HG03442 (cell line): ENCODE results near the gene OR10J4.
"Not testable (repeated sequence)": the region's sequence is repeated elsewhere in the genome, so short reads cannot be mapped to it uniquely, and the experiment has no call there.

Experiments used
- ATAC-seq: cut with Tn5 transposase; IDR thresholded peaks from one replicate; pipeline ENCODE4 v1.9.1; 2021; ENCODE audit warnings: mild to moderate bottlenecking, moderate library complexity; ENCODE audit not compliant: unreplicated experiment

The OR10J4 gene

DNA sequence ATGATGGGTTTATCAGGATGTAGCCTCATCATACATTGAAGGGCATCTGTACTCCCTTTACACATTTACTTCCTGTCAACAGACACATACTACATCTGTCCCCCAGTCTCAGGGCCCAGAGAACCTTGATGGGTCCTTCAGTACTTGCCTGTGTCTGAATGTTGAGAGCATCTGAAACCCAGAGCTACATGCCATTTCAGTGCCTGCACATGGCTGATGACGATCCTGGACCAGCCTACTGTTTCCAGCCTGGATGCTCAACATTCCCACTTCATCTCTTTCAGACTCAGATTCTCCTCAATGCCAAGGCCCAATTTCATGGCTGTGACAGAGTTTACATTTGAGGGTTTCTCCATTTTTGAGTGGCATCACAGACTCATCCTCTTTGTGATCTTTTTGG lies at the start of gene OR10J4:
OR10J4 (plus strand) TSS at position 301 of the 400 bp plus-strand sequence.
- no peak for ATAC-seq

DNA sequence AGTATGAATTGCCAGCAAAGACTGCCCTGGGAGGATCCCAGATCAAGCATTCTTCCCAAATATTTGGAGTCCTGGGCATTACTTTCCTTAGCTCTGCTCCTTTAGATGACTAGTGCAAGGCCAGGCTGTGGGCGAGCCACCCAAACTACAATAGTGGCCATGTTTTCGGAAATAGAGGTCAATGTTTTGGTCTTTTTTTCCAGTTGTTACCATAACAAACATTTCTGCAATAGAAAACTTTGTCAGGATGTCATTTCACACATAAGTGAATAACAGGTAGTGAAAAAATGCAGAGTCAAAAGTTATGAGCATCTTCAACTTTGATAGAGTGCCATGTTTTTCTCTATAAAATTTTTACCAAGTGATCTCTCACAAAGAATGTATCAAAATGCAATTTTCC lies 25.2 kb upstream of the OR10J4 start:
- ATAC-seq: no peak

DNA sequence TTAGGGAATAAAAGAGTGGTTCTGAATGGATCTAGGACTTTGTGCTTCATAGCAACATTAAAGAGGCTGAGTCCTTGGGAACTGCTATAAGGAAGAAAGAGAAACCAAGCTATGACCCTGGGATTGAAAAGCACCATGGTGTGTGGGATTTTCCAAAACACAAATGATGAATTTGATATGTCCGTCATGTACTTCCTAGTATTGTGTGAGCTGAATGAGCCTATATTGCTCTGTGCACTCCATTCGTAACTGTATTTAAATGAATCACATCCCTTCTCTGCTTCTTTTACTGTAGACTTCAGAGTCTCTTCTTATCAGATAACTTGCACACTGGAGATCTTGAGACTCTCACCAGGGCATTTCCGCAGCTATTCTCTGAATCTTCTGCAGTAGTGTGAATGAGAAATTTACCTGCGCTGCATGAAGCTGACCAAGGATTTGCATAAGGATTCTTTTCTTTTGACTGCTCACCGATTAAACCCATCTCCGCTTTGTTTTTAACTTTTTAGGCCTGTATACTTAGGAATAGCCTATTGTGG lies 23.1 kb upstream of the OR10J4 start:
- ATAC-seq: no peak

DNA sequence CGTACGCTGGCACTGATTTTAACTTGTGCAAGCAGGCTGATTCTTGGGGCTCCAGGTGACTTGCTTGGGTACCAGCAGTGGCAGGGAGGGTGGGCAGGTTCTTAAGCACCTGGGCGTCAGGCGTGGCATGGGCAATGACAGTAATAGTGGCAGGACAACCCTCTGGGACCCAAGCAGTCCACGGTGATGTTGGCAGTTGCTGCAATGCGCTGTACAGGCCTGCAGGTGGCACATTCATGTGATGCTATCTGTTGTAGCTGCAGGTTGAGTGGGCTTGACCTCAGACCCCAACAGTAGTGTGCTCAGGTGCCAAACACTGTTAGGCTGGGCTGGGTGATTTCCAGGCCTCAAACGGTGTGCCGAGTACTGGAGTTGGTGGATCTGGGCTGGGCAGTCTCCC lies 10.2 kb upstream of the OR10J4 start:
- no peak for ATAC-seq

DNA sequence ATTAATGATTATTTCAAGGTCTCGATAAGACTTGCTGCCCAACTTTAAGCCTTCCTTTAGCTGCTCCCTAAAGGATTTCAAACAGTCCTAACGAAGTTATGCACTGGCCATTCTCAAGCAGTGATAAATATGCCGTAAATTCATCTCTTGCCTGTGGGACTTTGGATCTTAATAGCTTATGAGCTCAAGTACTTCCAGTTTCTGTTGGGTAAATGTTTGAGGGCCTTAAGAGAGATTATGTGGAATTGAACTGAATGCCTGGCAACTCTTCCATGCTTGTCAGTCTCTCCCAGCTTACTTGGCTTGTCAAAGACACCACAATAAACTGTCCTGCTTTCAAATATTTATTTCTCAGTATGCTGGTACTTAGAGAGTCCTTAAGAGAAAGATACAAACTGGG lies 3.5 kb upstream of the OR10J4 start:
- ATAC-seq: no peak

DNA sequence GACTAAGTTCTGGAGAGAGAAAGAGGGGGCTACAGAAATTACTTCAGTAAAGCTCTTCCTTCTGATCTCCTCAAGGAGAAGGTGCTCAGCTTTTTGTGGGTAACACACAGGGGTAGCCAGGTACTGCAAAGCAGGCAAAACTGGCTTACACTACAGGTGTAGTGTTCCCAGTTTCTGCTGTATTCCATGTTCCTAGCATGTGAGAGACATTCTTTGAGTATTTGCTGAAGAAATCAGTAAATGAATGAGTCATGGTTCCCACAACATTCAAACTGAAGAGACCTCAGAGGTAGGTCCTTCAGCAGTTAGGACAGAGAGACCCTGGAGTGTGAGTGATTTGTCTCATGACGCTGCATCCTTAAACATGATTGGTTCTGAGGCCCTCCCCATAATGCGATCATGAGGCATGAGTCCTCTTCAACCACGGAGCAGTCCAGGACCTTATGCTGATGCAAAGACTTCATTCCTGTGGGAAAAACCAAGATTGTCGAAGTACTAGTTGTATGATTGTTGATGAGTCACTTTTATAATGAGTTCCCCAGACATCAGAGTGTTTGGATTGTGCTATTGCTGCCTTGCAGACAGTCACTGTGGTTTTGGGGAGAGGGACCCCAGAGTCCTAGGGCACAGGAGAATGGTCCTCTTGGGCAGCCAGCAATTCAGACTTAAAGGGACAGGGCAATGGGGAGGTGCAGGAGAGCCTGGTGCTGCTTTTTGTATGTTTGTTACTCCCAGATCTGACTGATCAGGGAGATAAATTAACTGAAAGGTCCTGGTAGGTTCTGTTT lies 2.7 kb upstream of the OR10J4 start:
- ATAC-seq: no peak

DNA sequence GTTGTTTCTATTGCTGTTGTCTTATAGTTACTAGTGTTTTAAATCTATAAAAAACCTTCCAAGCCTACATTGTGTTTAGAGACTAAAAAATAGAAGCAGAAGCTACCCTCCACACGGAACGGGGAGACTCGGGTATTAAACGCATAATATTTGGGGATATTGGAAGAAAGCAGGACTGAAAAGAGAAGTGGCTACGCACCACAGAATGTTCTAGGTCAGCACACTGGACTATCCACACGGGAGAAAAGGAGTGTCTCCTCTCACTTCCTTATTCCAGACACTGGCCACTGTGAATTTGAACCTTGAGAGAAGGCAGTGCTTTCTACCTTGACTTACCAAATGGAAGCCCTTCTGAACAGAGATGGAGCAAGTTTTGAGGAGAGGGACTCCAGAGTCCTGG lies 1.0 kb upstream of the OR10J4 start:
- no peak for ATAC-seq

DNA sequence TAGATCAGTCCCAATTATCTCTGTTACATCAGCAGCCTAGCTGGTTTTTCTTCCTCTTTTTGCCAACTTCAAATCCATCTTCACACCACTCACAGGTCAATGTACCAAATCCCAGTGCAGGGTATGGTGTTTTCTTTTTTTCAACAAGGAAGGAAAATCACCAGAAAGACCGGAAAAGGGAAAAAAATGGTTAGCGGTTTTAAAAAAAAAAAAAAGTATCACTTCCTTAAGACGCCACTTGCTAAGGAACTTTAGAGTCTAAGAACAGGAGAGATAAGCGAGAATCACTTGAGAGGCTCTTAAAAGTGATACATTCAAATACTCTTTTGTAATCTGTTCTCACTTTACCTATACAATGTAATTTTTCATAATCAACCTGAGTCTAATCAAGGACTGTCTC lies 4.5 kb downstream of the OR10J4 start:
- ATAC-seq: no peak

DNA sequence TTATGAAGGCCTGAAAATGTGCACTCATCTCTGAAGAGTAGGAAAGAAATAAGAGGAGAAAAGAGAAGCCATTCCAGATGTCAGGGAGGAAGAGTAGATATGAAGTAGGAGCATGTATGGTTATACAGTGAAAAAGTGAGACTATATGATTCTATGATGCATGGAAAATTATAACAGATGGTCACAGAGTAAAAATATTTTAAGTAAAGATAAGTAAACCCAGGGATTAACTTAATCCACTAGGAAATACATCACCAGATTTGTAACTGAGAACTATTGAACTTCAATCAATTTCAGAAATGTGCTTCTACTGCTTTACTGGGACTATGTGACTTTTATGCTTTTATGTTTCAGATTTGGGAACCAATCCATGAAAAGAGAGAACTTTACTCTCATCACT lies 7.4 kb downstream of the OR10J4 start, which contains the start of gene OR10J1:
OR10J1 (plus strand) TSS at position 301 of the 400 bp plus-strand sequence; CDS start at position 371, 70 bp downstream.
- ATAC-seq: no peak

DNA sequence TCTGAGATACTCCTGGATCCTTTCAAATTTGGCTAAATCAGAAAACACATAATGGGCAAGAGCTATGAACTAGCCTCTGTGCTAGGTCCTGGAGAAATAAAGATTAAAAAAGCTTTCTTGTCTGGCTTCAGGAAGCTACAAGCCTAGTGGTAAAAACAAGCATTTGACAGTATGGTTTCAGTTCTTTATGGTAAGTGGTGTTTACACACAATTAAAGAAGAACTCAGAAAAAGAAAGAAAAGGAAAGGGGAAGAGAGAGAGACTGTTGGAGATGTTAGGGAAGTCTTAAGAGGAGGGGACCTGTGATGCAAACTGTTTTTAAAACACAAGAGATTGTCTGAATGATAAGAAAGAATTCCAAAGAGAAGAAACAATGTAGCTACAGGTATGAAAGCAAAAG lies 9.4 kb downstream of the OR10J4 start:
- ATAC-seq: no peak

DNA sequence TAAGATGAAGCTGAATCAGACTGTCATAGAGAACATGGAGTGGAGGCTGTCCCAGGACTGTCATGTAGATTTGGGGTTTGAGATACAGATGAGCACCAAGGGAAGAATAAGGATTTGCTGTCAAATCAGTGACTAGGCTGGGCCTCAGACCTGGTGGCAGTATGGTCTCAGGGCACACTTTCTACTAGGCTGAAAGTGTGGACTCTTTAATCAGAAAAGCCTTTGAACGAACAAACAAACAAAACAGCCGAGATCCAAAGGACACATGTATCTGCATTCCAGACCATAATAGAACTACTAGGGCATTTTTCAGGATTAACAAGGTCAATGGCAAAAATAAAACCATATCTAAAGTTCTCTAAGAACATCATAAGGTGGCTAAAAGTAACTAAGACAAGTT lies 10.4 kb downstream of the OR10J4 start:
- no peak for ATAC-seq

DNA sequence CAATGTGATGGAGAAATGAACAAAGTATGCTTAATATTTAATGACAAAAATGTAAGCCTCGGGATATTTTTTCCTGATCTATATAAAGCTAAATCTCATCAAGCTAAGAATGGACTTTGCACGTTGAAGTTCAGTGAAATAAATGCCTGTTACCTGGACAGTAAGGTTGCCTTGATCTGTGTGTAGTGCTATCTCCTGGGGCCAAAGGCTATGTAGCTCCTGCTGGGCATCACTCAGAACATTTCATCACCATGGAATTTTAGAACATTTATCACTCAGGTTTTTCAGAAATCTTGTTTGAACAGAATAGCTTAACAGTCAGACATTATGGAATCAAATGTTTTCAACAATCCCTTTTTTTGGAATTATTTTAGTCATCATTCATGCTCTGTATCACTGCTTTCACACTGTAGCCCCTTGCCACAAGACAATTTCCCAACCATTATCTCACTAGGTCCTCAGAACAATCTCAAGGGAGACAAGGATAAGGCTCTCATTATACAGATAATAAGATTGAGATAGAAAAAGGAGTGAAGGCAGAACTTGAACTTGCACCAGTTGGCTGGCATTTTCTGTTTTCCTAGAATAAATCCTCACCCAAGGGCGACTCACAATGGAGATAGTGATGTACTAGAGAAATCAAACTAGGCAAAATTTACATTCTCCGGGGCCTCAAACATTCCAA lies 11.2 kb downstream of the OR10J4 start:
- no peak for ATAC-seq

DNA sequence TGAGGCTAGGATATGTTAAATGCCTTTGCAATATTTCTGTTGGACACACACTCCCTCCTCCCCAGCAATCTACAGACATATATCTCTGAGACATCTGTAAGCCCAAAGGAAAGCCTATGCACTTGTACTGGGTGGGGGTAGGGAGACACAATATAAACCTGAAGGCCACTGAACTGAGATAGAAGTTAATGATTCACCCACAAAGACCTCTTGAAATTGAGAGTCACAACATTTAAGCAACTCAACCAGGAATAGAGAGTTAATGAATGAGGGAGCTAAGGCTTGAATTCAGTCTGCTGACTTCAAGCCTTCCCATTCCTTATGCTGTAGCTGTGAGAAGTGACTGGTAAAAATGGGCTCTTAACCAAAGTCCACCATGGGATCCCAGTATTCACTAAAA lies 12.5 kb downstream of the OR10J4 start:
- ATAC-seq: no peak

DNA sequence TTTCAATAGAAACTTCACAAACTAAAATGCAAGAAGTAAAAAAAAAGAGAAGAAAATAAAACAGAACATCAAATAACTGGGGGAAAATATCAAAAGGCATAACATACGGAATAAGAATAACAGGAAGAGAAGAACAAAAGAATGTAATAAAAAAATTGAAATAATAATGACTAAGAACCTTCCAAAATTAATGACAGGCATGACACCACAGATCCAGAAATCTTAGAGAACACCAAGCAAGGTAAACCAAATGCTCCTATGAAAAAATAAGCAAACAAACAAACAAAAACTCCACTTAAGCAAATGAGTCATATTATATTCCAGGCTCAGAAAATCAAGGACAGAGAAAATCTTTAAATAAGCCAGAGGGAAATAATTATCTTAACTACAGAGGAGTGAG lies 16.2 kb downstream of the OR10J4 start:
- ATAC-seq: no peak

DNA sequence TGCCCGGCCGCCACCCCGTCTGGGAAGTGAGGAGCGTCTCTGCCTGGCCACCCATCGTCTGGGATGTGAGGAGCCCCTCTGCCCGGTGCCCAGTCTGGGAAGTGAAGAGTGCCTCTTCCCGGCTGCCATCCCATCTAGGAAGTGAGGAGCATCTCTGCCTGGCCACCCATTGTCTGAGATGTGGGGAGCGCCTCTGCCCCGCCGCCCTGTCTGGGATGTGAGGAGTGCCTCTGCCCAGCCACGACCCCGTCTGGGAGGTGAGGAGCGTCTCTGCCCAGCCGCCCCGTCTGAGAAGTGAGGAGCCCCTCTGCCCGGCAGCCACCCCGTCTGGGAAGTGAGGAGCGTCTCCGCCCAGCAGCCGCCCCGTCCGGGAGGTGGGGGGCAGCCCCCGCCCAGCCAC lies 17.6 kb downstream of the OR10J4 start:
- ATAC-seq: not testable (repeated sequence)

DNA sequence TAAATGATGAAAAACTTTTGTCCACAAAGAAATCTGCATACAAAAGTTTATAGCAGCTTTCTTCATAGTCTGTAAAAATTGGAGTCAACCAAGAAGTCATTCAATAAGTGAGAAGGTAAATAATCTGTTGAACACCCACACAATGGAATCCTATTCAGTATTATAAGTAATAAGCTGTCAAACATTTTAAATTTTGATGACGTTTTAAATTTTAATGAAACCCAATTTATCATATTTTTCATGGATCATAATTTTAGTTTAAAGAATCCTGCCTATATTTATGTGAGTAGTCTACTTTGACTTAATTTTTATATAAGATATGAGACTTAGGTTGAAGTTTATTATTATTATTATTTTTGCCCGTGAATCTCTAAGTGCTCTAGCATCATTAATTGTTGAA lies 27.5 kb downstream of the OR10J4 start:
- ATAC-seq: no peak

DNA sequence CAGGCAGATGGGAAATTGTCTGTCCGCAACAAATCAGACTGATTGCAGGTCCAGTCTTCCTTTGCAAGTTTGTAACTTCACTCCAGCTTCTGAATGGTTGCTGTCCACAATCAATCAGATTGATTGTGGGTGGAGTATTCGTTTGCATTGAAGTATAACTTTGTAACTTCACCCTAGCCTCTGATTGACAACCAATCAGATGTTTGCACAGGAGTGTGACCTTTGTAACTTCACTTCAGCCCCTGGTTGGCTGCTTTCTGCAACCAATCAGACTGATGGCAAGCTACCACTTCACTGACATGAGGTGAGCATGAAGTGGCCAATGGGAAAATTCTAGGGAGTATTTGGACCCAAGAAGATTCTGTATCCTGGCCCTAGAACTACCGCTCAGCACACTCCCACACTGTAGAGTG lies 33.2 kb downstream of the OR10J4 start:
- ATAC-seq: no peak

DNA sequence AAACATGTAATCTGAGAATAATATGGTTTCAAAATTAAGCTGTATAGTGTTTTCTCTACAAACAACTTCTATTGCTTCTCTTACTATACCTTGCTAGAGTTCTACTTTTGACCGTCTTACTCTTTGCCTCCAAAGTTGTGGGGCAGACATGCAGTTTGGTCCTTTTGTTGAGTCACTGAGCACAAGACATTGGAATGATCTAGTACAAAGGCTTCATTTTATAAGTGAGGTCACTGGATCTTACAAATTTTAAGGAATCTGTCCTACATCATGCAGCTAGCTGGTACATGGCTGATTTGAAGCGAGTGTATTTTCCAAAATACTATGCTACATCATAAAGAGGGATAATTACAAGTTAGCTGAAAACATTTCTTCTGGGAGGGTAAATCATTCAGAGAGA lies 36.3 kb downstream of the OR10J4 start:
- no peak for ATAC-seq

DNA sequence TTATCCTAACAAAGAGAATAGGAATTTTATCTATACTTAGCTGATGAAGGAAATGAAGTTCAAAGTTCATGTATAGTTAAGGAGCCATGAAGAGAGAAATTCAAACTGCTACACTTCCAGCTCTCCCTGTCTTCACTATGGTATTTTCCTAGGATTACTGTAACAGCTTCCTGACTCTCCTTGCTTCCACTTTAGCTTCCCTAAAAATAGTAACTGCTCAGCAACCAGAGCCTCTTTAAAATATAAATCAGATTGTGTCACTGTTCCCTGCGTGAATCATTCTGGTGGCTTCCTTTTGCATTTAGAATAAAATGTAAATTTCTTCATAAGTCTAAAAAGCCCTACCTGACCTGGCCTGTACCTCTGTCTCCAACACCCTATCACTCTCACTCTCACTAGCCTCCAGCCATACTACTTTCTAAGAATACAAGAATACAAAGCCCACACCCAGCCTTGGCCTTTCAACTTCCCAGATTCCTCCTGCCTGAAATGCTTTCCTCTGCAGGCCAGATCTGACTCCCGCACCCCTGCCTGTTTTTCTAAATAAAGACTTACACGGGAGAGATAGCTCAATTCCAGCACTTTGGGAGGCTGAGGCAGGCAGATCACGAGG lies 38.0 kb downstream of the OR10J4 start:
- no peak for ATAC-seq

DNA sequence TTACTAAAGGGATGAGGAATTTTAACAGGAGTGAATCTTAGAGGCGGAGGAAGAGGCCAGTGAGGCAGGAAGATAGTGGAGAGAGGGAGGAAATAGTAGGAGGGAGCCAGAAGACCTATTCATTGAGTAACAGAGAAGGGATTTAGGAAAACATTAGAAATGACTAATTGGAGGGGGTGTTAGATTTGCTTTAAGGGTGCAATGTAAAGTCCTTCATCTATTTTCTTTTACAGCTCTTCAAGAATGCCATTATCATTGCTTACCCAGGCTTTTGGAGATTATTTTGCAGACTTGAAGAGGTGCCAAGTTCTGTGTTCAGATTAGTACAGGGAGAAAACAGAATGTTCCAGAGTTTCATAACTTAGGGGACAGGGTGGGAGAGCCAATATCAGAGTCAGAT lies 41.3 kb downstream of the OR10J4 start:
- no peak for ATAC-seq

DNA sequence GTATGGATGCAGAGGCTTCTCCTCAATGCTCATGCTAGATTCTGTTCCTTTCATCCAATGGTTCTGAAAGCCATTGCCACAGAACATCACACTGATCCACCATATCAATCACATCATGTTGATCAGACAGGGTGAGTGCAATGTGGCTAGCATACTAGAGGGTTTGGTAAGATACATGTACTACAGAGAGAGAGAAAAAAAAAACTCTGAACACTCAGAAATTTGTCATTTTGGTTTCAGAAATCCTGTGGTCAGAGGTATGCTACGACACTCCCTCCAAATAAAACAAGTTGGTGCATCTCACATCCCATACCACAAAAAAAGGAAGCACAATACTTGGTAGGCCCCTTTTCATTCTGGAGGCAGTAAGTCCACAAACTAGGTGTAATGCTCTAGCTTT lies 42.9 kb downstream of the OR10J4 start:
- ATAC-seq: no peak
